Calu3 (cell line): ENCODE measurements around the gene UGT2B10. TPM values are rescaled to one million over a fixed set of nuclear protein-coding genes. Genes with fewer than 3 reads are reported as not detected.
"Not testable (repeated sequence)": the region's sequence is repeated elsewhere in the genome, so short reads cannot be mapped to it uniquely, and the experiment has no call there.

ENCODE experiments used
- BruUV-seq: library from RNA; stranded (reverse); fragments of 400-500 nt; replicated peaks from 2 replicates; lab custom pipeline; 2021; lab: Mats Ljungman, UMichigan
- CTCF ChIA-PET: fragments of 300-600 bp; sonication (Branson Sonifier 250); formaldehyde crosslinking; loops from one replicate; lab custom pipeline; 2022; ENCODE audit warnings: antibody characterized with exemption; lab: Charles Lee
- DNase-seq: peaks from one replicate; pipeline ENCODE4 v3.0.0; 2022
- H3K27ac Mint-ChIP-seq: one replicate; pipeline ENCODE4 v1.8.0; 2022; ENCODE audit warnings: mixed read lengths; ENCODE audit not compliant: unreplicated experiment
- H3K27me3 Mint-ChIP-seq: one replicate; pipeline ENCODE4 v1.8.0; 2022; ENCODE audit warnings: mixed read lengths; ENCODE audit not compliant: unreplicated experiment
- H3K36me3 Mint-ChIP-seq: one replicate; pipeline ENCODE4 v1.8.0; 2022; ENCODE audit warnings: mild to moderate bottlenecking, moderate library complexity, mixed read lengths; ENCODE audit not compliant: insufficient read depth, unreplicated experiment
- H3K4me1 Mint-ChIP-seq: one replicate; pipeline ENCODE4 v1.8.0; 2022; ENCODE audit warnings: mild to moderate bottlenecking, low read depth, mixed read lengths; ENCODE audit not compliant: unreplicated experiment
- H3K4me3 Mint-ChIP-seq: one replicate; pipeline ENCODE4 v1.8.0; 2022; ENCODE audit warnings: mild to moderate bottlenecking, low read depth, moderate library complexity, mixed read lengths; ENCODE audit not compliant: unreplicated experiment
- H3K9me3 Mint-ChIP-seq: one replicate; pipeline ENCODE4 v1.8.0; 2022; ENCODE audit warnings: low read depth, mixed read lengths; ENCODE audit not compliant: unreplicated experiment
- CTCF ChIP-seq: fragments of 200-600 bp; IDR thresholded peaks from one replicate; pipeline ENCODE4 v1.8.0; 2022; ENCODE audit warnings: antibody characterized with exemption; ENCODE audit not compliant: unreplicated experiment
- intact Hi-C: fragments of 100-400 bp; cut with micrococcal nuclease; formaldehyde crosslinking; loops from one replicate; pipeline ENCODE4 v1.10.0; 2022; ENCODE audit not compliant: unreplicated experiment
- total RNA-seq: library from RNA; stranded (reverse); gene quantifications from 2 replicates; pipeline ENCODE4 v1.2.3, GENCODE V29; 2022

UGT2B10 gene
- total RNA-seq, 1 experiment from 2014 or later: not detected

DNA sequence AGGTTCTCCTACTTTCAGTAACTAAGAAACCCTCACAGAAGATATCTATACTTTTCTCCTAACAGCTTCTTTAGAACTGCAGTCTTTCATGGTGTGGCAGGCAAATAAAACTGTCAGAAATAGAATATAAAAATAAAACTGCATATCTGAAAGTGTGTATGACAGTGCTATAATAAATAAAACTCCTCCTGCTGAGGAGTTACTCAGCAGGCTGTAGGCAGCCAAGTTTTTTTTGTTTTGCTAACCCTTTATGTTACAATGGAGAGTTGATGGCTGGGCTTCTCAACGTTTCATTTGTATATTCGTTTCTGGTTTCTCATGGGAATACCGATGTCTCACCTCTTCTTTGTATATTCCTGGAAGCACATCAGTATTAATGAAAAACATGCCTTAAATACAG lies 18.2 kb upstream of the UGT2B10 start:
- Mint-ChIP-seq H3K4me1 (no peaks in the 10 kb centered on the region), H3K27ac (no peak overlapping the region), H3K4me3 (no peak overlapping the region), H3K36me3 (no peaks in the 10 kb centered on the region), H3K27me3 (no peaks in the 10 kb centered on the region), H3K9me3 (peaks cover under 1% of the 10 kb centered on the region)
- CTCF ChIA-PET: no interaction called here
- TF ChIP-seq CTCF: no peak
- no TSS peak for BruUV-seq
- DNase-seq: no peak
- intact Hi-C loops: no loop called here

DNA sequence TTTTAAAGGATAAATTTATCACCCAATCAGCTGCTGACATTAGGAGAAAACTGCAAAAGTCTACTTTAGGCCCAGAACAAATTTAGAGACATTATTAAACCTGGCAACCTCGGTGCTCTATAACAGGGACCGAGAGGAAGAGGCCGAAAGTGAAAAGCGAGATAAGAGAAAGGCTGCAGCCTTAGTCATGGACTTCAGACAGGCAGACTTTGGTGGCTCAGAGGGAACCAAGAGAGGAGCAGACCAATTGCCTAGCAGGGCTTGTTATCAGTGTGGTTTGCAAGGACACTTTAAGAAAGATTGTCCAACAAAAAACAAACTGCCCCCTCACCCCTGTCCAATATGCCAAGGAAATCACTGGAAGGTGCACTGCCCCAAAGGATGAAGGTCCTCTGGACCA lies 12.8 kb upstream of the UGT2B10 start:
- Mint-ChIP-seq H3K9me3 (peaks cover 7% of the 10 kb centered on the region), H3K27ac (no peak overlapping the region), H3K27me3 (no peaks in the 10 kb centered on the region), H3K4me3 (no peak overlapping the region), H3K4me1 (no peaks in the 10 kb centered on the region), H3K36me3 (no peaks in the 10 kb centered on the region)
- no peak for TF ChIP-seq CTCF
- no TSS peak for BruUV-seq
- CTCF ChIA-PET: no interaction called here
- no peak for DNase-seq
- intact Hi-C loops: no loop called here

GRCh38 chr4:68808060-68808459 lies 7.7 kb upstream of the UGT2B10 start:
- intact Hi-C loops: no loop called here
- no peak for DNase-seq
- no peak overlapping the region for H3K4me3 Mint-ChIP-seq
- H3K36me3 Mint-ChIP-seq: no peaks in the 10 kb centered on the region
- H3K4me1 Mint-ChIP-seq: no peaks in the 10 kb centered on the region
- no TSS peak for BruUV-seq
- H3K27me3 Mint-ChIP-seq: no peaks in the 10 kb centered on the region
- CTCF ChIA-PET: no interaction called here
- TF ChIP-seq CTCF: no peak
- H3K9me3 Mint-ChIP-seq: peaks cover 5% of the 10 kb centered on the region
- H3K27ac Mint-ChIP-seq: no peak overlapping the region

- TF ChIP-seq CTCF: no peak
- intact Hi-C loops: no loop called here
- BruUV-seq: no TSS peak
- no peaks in the 10 kb centered on the region for H3K27me3 Mint-ChIP-seq
- H3K9me3 Mint-ChIP-seq: peaks cover 5% of the 10 kb centered on the region
- CTCF ChIA-PET: no interaction called here
- no peaks in the 10 kb centered on the region for H3K36me3 Mint-ChIP-seq
- no peaks in the 10 kb centered on the region for H3K4me1 Mint-ChIP-seq
- H3K27ac Mint-ChIP-seq: no peak overlapping the region
- DNase-seq: no peak
- H3K4me3 Mint-ChIP-seq: no peak overlapping the region
These were observed 4.9 kb upstream of the UGT2B10 start for GRCh38 chr4:68810919-68811318.

DNA sequence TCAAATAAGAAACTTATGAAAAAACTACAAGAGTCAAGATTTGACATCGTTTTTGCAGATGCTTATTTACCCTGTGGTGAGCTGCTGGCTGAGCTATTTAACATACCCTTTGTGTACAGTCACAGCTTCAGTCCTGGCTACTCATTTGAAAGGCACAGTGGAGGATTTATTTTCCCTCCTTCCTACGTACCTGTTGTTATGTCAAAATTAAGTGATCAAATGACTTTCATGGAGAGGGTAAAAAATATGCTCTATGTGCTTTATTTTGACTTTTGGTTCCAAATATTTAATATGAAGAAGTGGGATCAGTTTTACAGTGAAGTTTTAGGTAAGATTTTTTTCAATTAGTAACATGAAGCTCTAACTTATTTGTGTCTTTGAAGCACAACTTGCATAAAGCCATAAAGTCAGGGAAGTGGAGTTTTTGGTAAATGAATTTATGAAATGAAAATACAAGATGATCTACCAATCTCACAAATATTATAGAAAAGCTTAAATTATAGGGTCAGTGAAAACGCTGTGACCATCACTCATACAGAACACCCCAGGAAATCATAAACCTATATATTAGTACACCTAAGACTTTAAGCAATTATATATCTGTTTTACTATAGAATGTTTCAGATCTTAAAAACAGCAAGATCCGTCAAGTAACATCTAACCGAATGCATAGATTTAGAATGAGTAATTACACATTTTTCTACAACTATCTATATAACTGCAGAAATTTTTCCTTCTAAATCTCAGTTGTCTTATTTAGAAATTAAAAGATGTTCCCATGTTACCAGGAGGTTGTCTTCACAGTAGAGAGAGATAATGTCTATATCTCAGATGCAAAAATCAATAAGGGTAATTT lies 844 bp downstream of the UGT2B10 start:
- H3K9me3 Mint-ChIP-seq, H3K4me3 Mint-ChIP-seq, intact Hi-C loops, H3K27ac Mint-ChIP-seq, BruUV-seq, DNase-seq, H3K27me3 Mint-ChIP-seq, H3K36me3 Mint-ChIP-seq: not testable (repeated sequence)
- peaks cover 11% of the 10 kb centered on the region for H3K4me1 Mint-ChIP-seq
- CTCF ChIA-PET: interaction anchor here (0.6 kb wide), 1 partner anchor 48 kb away, joined by 5 read pairs; no protein-coding TSS in a partner anchor
